H1 (cell line): ENCODE data around the gene LRRC4C. TPM values are rescaled to one million over a fixed set of nuclear protein-coding genes. Genes with fewer than 3 reads are reported as not detected.

Source experiments
- CTCF ChIA-PET: fragments of 300-600 bp; sonication (Branson Sonifier 250); formaldehyde crosslinking; loops from one replicate; lab custom pipeline; 2021; ENCODE audit not compliant: partially characterized antibody; lab: Charles Lee
- POLR2A ChIA-PET: fragments of 300-600 bp; sonication (Branson Sonifier 250); formaldehyde crosslinking; loops from one replicate; lab custom pipeline; 2021; ENCODE audit warnings: inconsistent platforms; ENCODE audit not compliant: partially characterized antibody; lab: Charles Lee
- DNase-seq, 2 experiments: peaks; one replicate each; pipeline versions ENCODE4 v3.0.0 to v3.0.0-alpha.2; 2010 to 2022; ENCODE audit warnings: low spot score in 2 of 2, low read depth in 1 of 2, mixed read lengths in 1 of 2
- FAIRE-seq: peaks from 2 replicates; lab custom pipeline; 2011; peaks lifted over from hg19 to GRCh38; lab: Jason Lieb, UNC
- H2AFZ ChIP-seq: 2 replicates; pipeline ENCODE4 v1.8.1; 2012; ENCODE audit warnings: low read length, inconsistent platforms
- H2AK5ac ChIP-seq: 2 replicates; pipeline ENCODE4 v1.6.1; 2013; ENCODE audit warnings: low read depth, low read length
- H2BK120ac ChIP-seq: replicated peaks from 2 replicates; pipeline ENCODE3; 2013; ENCODE audit warnings: low read depth, low read length, inconsistent platforms
- H2BK12ac ChIP-seq: 2 replicates; pipeline ENCODE4 v1.6.1; 2013; ENCODE audit warnings: low read depth, low read length
- H2BK15ac ChIP-seq: 2 replicates; pipeline ENCODE4 v1.6.1; 2013; ENCODE audit warnings: low read length
- H2BK20ac ChIP-seq: 2 replicates; pipeline ENCODE4 v1.6.1; 2013; ENCODE audit warnings: low read length
- H2BK5ac ChIP-seq: 2 replicates; pipeline ENCODE4 v1.6.1; 2013; ENCODE audit warnings: low read depth, low read length
- H3K14ac ChIP-seq: 2 replicates; pipeline ENCODE4 v1.6.1; 2013; ENCODE audit warnings: inconsistent platforms; ENCODE audit not compliant: insufficient read length
- H3K18ac ChIP-seq: 2 replicates; pipeline ENCODE4 v1.6.1; 2013; ENCODE audit warnings: low read length; ENCODE audit errors: extremely low read depth
- H3K23ac ChIP-seq: 2 replicates; pipeline ENCODE4 v1.6.1; 2013; ENCODE audit warnings: inconsistent platforms; ENCODE audit not compliant: insufficient read length
- H3K23me2 ChIP-seq: 2 replicates; pipeline ENCODE4 v1.6.1; 2013; ENCODE audit warnings: low read depth, low read length
- H3K27ac ChIP-seq: 2 replicates; pipeline ENCODE4 v1.6.1; 2011; ENCODE audit warnings: low read depth, low read length, inconsistent platforms
- H3K27me3 ChIP-seq, 4 experiments: replicated peaks in 1 of 4; 1 replicate in 1 of 4; 2 replicates in 3 of 4; pipeline versions ENCODE4 v1.6.1 to v1.8.1; 2011 to 2013; ENCODE audit warnings: low read length in 3 of 4, mild to moderate bottlenecking in 3 of 4, inconsistent platforms in 2 of 4, mixed read lengths in 2 of 4, moderate library complexity in 1 of 4; ENCODE audit not compliant: control insufficient read depth in 3 of 4, insufficient read depth in 3 of 4; ENCODE audit errors: extremely low read depth in 1 of 4
- H3K36me3 ChIP-seq, 4 experiments: 2 replicates each; pipeline versions ENCODE4 v1.6.1 to v1.8.1; 2011 to 2013; ENCODE audit warnings: mild to moderate bottlenecking in 4 of 4, low read length in 3 of 4, moderate library complexity in 2 of 4, control low read depth in 1 of 4, inconsistent platforms in 1 of 4; ENCODE audit not compliant: insufficient read depth in 4 of 4, control insufficient read depth in 2 of 4
- H3K4ac ChIP-seq: replicated peaks from 2 replicates; pipeline ENCODE3; 2013; ENCODE audit warnings: low read length, low read depth, mixed read lengths, inconsistent platforms; ENCODE audit not compliant: insufficient read length
- H3K4me1 ChIP-seq, 4 experiments: replicated peaks in 1 of 4; 1 replicate in 1 of 4; 2 replicates in 3 of 4; pipeline versions ENCODE4 v1.6.1 to v1.8.1; 2011 to 2013; ENCODE audit warnings: low read length in 3 of 4, inconsistent platforms in 2 of 4, mixed read lengths in 1 of 4; ENCODE audit not compliant: insufficient read depth in 4 of 4, control insufficient read depth in 3 of 4
- H3K4me2 ChIP-seq, 2 experiments: 2 replicates each; pipeline versions ENCODE4 v1.6.1 to v1.8.1; 2011 to 2013; ENCODE audit warnings: low read depth in 2 of 2, low read length in 2 of 2, control low read depth in 1 of 2, inconsistent platforms in 1 of 2, mild to moderate bottlenecking in 1 of 2; ENCODE audit not compliant: insufficient read depth in 1 of 2
- H3K4me3 ChIP-seq, 4 experiments: fragments of 200-600, 300-600 bp in 1 of 4; sonication (generic), shearing (Covaris generic), sonication (Bioruptor Twin) in 1 of 4; 2 replicates each; pipeline versions ENCODE4 v1.5.1 to v1.8.1; 2011 to 2016; ENCODE audit warnings: low read length in 4 of 4, low read depth in 3 of 4, control low read depth in 2 of 4, inconsistent platforms in 2 of 4, mild to moderate bottlenecking in 2 of 4, mixed read lengths in 1 of 4, moderate library complexity in 1 of 4; ENCODE audit not compliant: insufficient read depth in 2 of 4; ENCODE audit errors: extremely low read depth in 1 of 4
- H3K56ac ChIP-seq: replicated peaks from 2 replicates; pipeline ENCODE3; 2013; ENCODE audit warnings: low read depth, mild to moderate bottlenecking, mixed read lengths, low read length, inconsistent platforms; ENCODE audit not compliant: insufficient read length
- H3K79me1 ChIP-seq: 2 replicates; pipeline ENCODE4 v1.6.1; 2013; ENCODE audit warnings: low read depth, low read length, control low read depth
- H3K79me2 ChIP-seq, 2 experiments: 2 replicates each; pipeline versions ENCODE4 v1.6.1 to v1.8.1; 2012 to 2013; ENCODE audit warnings: low read length in 2 of 2, mild to moderate bottlenecking in 2 of 2, inconsistent platforms in 1 of 2; ENCODE audit not compliant: insufficient read depth in 2 of 2, control insufficient read depth in 1 of 2
- H3K9ac ChIP-seq, 4 experiments: replicated peaks in 1 of 4; 1 replicate in 1 of 4; 2 replicates in 3 of 4; pipeline versions ENCODE4 v1.6.1 to v1.8.1; 2011 to 2013; ENCODE audit warnings: low read depth in 3 of 4, low read length in 3 of 4, control low read depth in 2 of 4, mild to moderate bottlenecking in 2 of 4, moderate library complexity in 2 of 4, inconsistent platforms in 1 of 4; ENCODE audit errors: extremely low read depth in 1 of 4
- H3K9me3 ChIP-seq, 2 experiments: 2 replicates each; pipeline versions ENCODE4 v1.6.1 to v1.8.1; 2012 to 2013; ENCODE audit warnings: mild to moderate bottlenecking in 2 of 2, moderate library complexity in 2 of 2, control low read depth in 1 of 2, inconsistent platforms in 1 of 2, low read depth in 1 of 2, low read length in 1 of 2, mixed read lengths in 1 of 2; ENCODE audit not compliant: insufficient read depth in 2 of 2
- H4K20me1 ChIP-seq, 2 experiments: replicated peaks in 1 of 2; 2 replicates each; pipeline versions ENCODE3 to v1.8.1; 2011 to 2013; ENCODE audit warnings: inconsistent platforms in 2 of 2, low read length in 2 of 2, mild to moderate bottlenecking in 1 of 2; ENCODE audit not compliant: insufficient read depth in 2 of 2, control insufficient read depth in 1 of 2
- H4K5ac ChIP-seq: 2 replicates; pipeline ENCODE4 v1.6.1; 2013; ENCODE audit warnings: low read length, low read depth, mixed read lengths, inconsistent platforms; ENCODE audit not compliant: insufficient read length
- H4K8ac ChIP-seq: 2 replicates; pipeline ENCODE4 v1.8.0; 2013; ENCODE audit warnings: mild to moderate bottlenecking, moderate library complexity, low read length, inconsistent platforms; ENCODE audit not compliant: insufficient read depth; ENCODE audit errors: extremely low read depth
- H4K91ac ChIP-seq: replicated peaks from 2 replicates; pipeline ENCODE3; 2013; ENCODE audit warnings: low read length, mixed read lengths, inconsistent platforms; ENCODE audit not compliant: insufficient read length
- BACH1 ChIP-seq: IDR thresholded peaks from 2 replicates; pipeline ENCODE4 v1.6.1; 2012; ENCODE audit warnings: low read length, improper control_type of control experiment
- CHD2 ChIP-seq: IDR thresholded peaks from 2 replicates; pipeline ENCODE4 v1.6.1; 2012; ENCODE audit warnings: low read length, improper control_type of control experiment
- CREB1 ChIP-seq: IDR thresholded peaks from 2 replicates; pipeline ENCODE4 v1.6.1; 2012; ENCODE audit warnings: inconsistent platforms
- CTBP2 ChIP-seq: IDR thresholded peaks from 2 replicates; pipeline ENCODE4 v1.7.0; 2011; ENCODE audit warnings: borderline replicate concordance, mild to moderate bottlenecking, moderate library complexity, mixed read lengths, low read length; ENCODE audit not compliant: insufficient read depth, insufficient read length
- GTF2F1 ChIP-seq: IDR thresholded peaks from 2 replicates; pipeline ENCODE4 v1.6.1; 2012; ENCODE audit warnings: low read depth, low read length, improper control_type of control experiment, borderline replicate concordance
- MAX ChIP-seq: IDR thresholded peaks from 2 replicates; pipeline ENCODE4 v1.6.1; 2012; ENCODE audit warnings: inconsistent platforms
- POU5F1 ChIP-seq: IDR thresholded peaks from 2 replicates; pipeline ENCODE4 v1.6.1; 2011; ENCODE audit warnings: low read depth, mild to moderate bottlenecking, low read length, moderate library complexity
- SIN3A ChIP-seq, 2 experiments: IDR thresholded peaks in 1 of 2; conservative IDR thresholded peaks in 1 of 2; 2 replicates each; pipeline ENCODE4 v1.6.1; 2011 to 2012; ENCODE audit warnings: low read length in 2 of 2, improper control_type of control experiment in 1 of 2, low read depth in 1 of 2, mild to moderate bottlenecking in 1 of 2
- SUZ12 ChIP-seq: fragments of 200-600 bp; sonication (generic); IDR thresholded peaks from 2 replicates; pipeline ENCODE4 v1.6.1; 2012; ENCODE audit warnings: mild to moderate bottlenecking, inconsistent platforms, low read length, moderate library complexity, mixed read lengths
- TBP ChIP-seq: IDR thresholded peaks from 2 replicates; pipeline ENCODE4 v1.6.1; 2011; ENCODE audit warnings: low read depth, low read length, improper control_type of control experiment
- TCF12 ChIP-seq: IDR thresholded peaks from 2 replicates; pipeline ENCODE4 v1.6.1; 2011; ENCODE audit warnings: low read depth, mild to moderate bottlenecking, low read length
- TEAD4 ChIP-seq: IDR thresholded peaks from 2 replicates; pipeline ENCODE4 v1.6.1; 2012; ENCODE audit warnings: low read depth, low read length, inconsistent platforms, mixed read lengths
- WGBS, 2 experiments: shearing (Covaris generic) in 1 of 2; methylation state at CpG; one replicate each; pipeline versions ENCODE4 v1.1.6 to v1.1.7; 2013 to 2015; ENCODE audit warnings: low lambda C conversion rate in 2 of 2, mixed read lengths in 2 of 2, inconsistent platforms in 1 of 2, low coverage in 1 of 2, missing lambda C conversion rate in 1 of 2; ENCODE audit not compliant: insufficient replicate concordance in 2 of 2, insufficient coverage in 1 of 2, insufficient read length in 1 of 2; ENCODE audit errors: extremely low coverage in 1 of 2, missing lambda C conversion rate in 1 of 2; 5-methylcytosine and 5-hydroxymethylcytosine counted together
- polyA plus RNA-seq, 7 experiments: library from polyadenylated mRNA; depleted of rRNA in 3 of 7; stranded (reverse) in 5 of 7; unstranded in 2 of 7; fragments of >200 nt in 5 of 7; fragments of 200-250 nt in 2 of 7; gene quantifications; 1 replicate in 5 of 7; 2 replicates in 1 of 7; 4 replicates in 1 of 7; pipeline versions ENCODE4 v1.2.1 to v1.2.3, GENCODE V29; 2011 to 2013; ENCODE audit warnings: missing spikeins in 2 of 7, mixed read lengths in 2 of 7
- total RNA-seq: library from RNA; stranded (reverse); fragmentation: NEBNext Ultra II Directional; extraction: Animal tissue kit (Norgen Biotek cat#: 25700); gene quantifications from 2 replicates; pipeline ENCODE4 v1.2.1, GENCODE V29; 2021

The LRRC4C gene
- total and polyA plus RNA-seq, 2 of the 8 experiments (the other 6 are each of a cell fraction or from before 2014, with no cell fraction given), result 0.23 to 2.2 TPM

- Histone ChIP-seq H3K4me1 (no peaks in the 10 kb centered on the region), H3K18ac (no peak overlapping the region), H3K9me3 (no peaks in the 10 kb centered on the region), H3K79me2 (no peaks in the 10 kb centered on the region), H3K9ac (no peak overlapping the region), H3K79me1 (no peaks in the 10 kb centered on the region), H2AK5ac (no peak overlapping the region), H4K8ac (no peak overlapping the region), H2BK12ac (no peak overlapping the region), H3K23me2 (no peaks in the 10 kb centered on the region), H3K27me3 (no peaks in the 10 kb centered on the region), H4K91ac (no peak overlapping the region), H2BK20ac (no peak overlapping the region), H3K4me3 (no peak overlapping the region), H3K36me3 (no peaks in the 10 kb centered on the region), H3K4ac (no peak overlapping the region), H3K27ac (no peak overlapping the region), H3K14ac (no peak overlapping the region), H2BK15ac (no peak overlapping the region), H3K4me2 (no peak overlapping the region), H3K23ac (no peak overlapping the region), H3K56ac (no peak overlapping the region), H2BK120ac (no peak overlapping the region), H2AFZ (no peak overlapping the region), H4K20me1 (no peaks in the 10 kb centered on the region), H4K5ac (no peak overlapping the region), H2BK5ac (no peak overlapping the region)
- WGBS, 2 experiments, result 91% methylated on average over 3 of the region's 3 CpGs; no CpG with 5 or more reads in 1 of the 2 experiments
- DNase-seq (no peak), FAIRE-seq (no peak)
- TF ChIP-seq CHD2 (no peak), SUZ12 (no peak), BACH1 (no peak), TEAD4 (no peak), POU5F1 (no peak), CTBP2 (no peak), GTF2F1 (no peak), TBP (no peak), TCF12 (no peak), CREB1 (no peak), MAX (no peak), SIN3A (conservative IDR thresholded peaks at IDR 0.05 in 1 of 2, IDR thresholded peaks at IDR 0.05 in 1 of 2; ENCODE audit: low read depth in 1 of 2, low read length in 2 of 2) (no peak)
- CTCF ChIA-PET, result interaction anchor here (0.5 kb wide), 1 partner anchor 13 kb away, joined by 3 read pairs; no protein-coding TSS in a partner anchor
- POLR2A ChIA-PET, result no interaction called here
These were observed 1122.3 kb downstream of the LRRC4C start for GRCh38 chr11:40337118-40337517.
